Prostate gland (tissue), 2 donors: ENCODE data around the gene TNFRSF6B. TPM values are rescaled to one million over a fixed set of nuclear protein-coding genes. Genes with fewer than 3 reads are reported as not detected.

Experiments used
- DNase-seq: peaks from one replicate; pipeline ENCODE4 v3.0.0-alpha.2; 2019; ENCODE audit warnings: low spot score
- H3K27ac ChIP-seq, 2 donors: fragments of 200-600 bp; sonication (generic); 2 replicates each; pipeline ENCODE4 v1.5.1; 2017 to 2019
- H3K27me3 ChIP-seq: fragments of 200-600 bp; sonication (generic); replicated peaks from 2 replicates; pipeline ENCODE4 v1.5.1; 2019; ENCODE audit not compliant: insufficient read depth
- H3K36me3 ChIP-seq, 2 donors: fragments of 200-600 bp; sonication (generic); 1 replicate in 1 of 2; 2 replicates in 1 of 2; pipeline versions ENCODE4 v1.5.1 to v1.8.1; 2017 to 2019
- H3K4me1 ChIP-seq: fragments of 200-600 bp; sonication (generic); replicated peaks from 2 replicates; pipeline ENCODE4 v1.5.1; 2019
- H3K4me3 ChIP-seq, 2 donors: fragments of 200-600 bp; sonication (generic); 2 replicates each; pipeline ENCODE4 v1.5.1; 2017 to 2019
- H3K9me3 ChIP-seq: fragments of 200-600 bp; sonication (generic); 2 replicates; pipeline ENCODE4 v1.5.1; 2017
- CTCF ChIP-seq, 4 experiments: fragments of 200-600 bp in 2 of 4; fragments of 450-650 bp in 2 of 4; sonication (generic) in 2 of 4; IDR thresholded peaks; 1 replicate in 3 of 4; 2 replicates in 1 of 4; pipeline ENCODE4 v1.5.1; 2016 to 2019; ENCODE audit warnings: antibody characterized with exemption in 4 of 4, mild to moderate bottlenecking in 2 of 4, moderate library complexity in 2 of 4
- POLR2A ChIP-seq: fragments of 450-650 bp; IDR thresholded peaks from one replicate; pipeline ENCODE4 v1.6.1; 2016; ENCODE audit warnings: antibody characterized with exemption, mild to moderate bottlenecking
- POLR2AphosphoS5 ChIP-seq: sonication (generic); formaldehyde crosslinking; IDR thresholded peaks from one replicate; pipeline ENCODE4 v1.6.1; 2017; ENCODE audit warnings: antibody characterized with exemption
- WGBS: methylation state at CpG from one replicate; pipeline ENCODE4 v1.1.5; 2018; 5-methylcytosine and 5-hydroxymethylcytosine counted together
- intact Hi-C: fragments of 100-400 bp; cut with DNase I; formaldehyde crosslinking; loops from one replicate; pipeline ENCODE4 v1.14.2; 2022
- total RNA-seq, 2 donors: library from RNA; depleted of rRNA; stranded (reverse); fragments of >200 nt; gene quantifications; one replicate each; pipeline ENCODE4 v1.1.0, GENCODE V29; 2016

The TNFRSF6B gene
- total RNA-seq, 2 donors from 2014 or later, result 6.7 to 12.2 TPM

- WGBS, result 92% methylated on average over 26 of the region's 26 CpGs
- no peaks in the 10 kb centered on the region for H3K27me3 ChIP-seq
- H3K4me3 ChIP-seq, result no peak overlapping the region
- no peak overlapping the region for H3K27ac ChIP-seq
- no peak for DNase-seq
- TF ChIP-seq POLR2A, result no peak
- TF ChIP-seq POLR2AphosphoS5, result no peak
- TF ChIP-seq CTCF (IDR thresholded peaks at IDR 0.05), result no peak
- peaks cover 5 to 9% of the 10 kb centered on the region in 2 donors for H3K36me3 ChIP-seq
- intact Hi-C loops, result no loop called here
- no peaks in the 10 kb centered on the region for H3K9me3 ChIP-seq
- H3K4me1 ChIP-seq, result peaks cover 6% of the 10 kb centered on the region
Measured at GRCh38 chr20:63663332-63664066, 33.0 kb upstream of the TNFRSF6B start.

GRCh38 chr20:63664143-63664851 lies 32.2 kb upstream of the TNFRSF6B start:
- Histone ChIP-seq H3K27me3 (no peaks in the 10 kb centered on the region), H3K27ac (no peak overlapping the region), H3K4me3 (no peak overlapping the region), H3K4me1 (peaks cover 2% of the 10 kb centered on the region), H3K36me3 (peaks cover 5 to 9% of the 10 kb centered on the region in 2 donors), H3K9me3 (no peaks in the 10 kb centered on the region)
- intact Hi-C loops, result no loop called here
- no peak for DNase-seq
- TF ChIP-seq CTCF (IDR thresholded peaks at IDR 0.05) (no peak), POLR2A (no peak), POLR2AphosphoS5 (no peak)
- WGBS, result 88% methylated on average over 16 of the region's 22 CpGs

GRCh38 chr20:63664861-63665594 lies 31.4 kb upstream of the TNFRSF6B start:
- 55% methylated on average over 16 of the region's 18 CpGs for WGBS
- Histone ChIP-seq H3K4me1 (no peaks in the 10 kb centered on the region), H3K9me3 (no peaks in the 10 kb centered on the region), H3K36me3 (peaks cover 5 to 9% of the 10 kb centered on the region in 2 donors), H3K27ac (no peak overlapping the region), H3K4me3 (no peak overlapping the region), H3K27me3 (no peaks in the 10 kb centered on the region)
- TF ChIP-seq POLR2A (no peak), CTCF (IDR thresholded peaks at IDR 0.05) (no peak), POLR2AphosphoS5 (no peak)
- intact Hi-C loops, result no loop called here
- no peak for DNase-seq

DNA sequence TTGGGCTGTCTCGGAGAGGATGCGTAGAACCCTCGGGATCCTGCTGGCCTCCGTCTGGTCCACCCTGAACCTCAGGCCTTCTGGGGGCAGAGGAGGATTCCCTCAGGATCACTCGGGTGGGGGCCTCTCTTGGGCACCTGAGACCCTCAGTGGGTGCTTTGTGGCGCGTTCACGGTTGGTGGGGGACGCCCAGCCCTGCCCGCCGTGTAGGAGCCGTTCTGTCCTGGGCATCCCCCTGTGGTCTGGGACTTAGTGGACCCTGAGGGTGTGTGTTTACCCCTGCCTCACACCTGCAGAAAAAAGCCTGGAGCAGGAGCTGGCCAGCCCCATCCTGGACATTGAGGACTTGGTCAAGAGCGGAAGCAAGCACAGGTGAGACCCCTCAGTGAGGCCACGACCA lies 30.7 kb upstream of the TNFRSF6B start:
- Histone ChIP-seq H3K27ac (no peak overlapping the region), H3K27me3 (no peaks in the 10 kb centered on the region), H3K4me3 (no peak overlapping the region), H3K4me1 (no peaks in the 10 kb centered on the region), H3K36me3 (peaks cover 5 to 9% of the 10 kb centered on the region in 2 donors), H3K9me3 (no peaks in the 10 kb centered on the region)
- intact Hi-C loops, result no loop called here
- TF ChIP-seq CTCF (IDR thresholded peaks at IDR 0.05) (no peak), POLR2AphosphoS5 (no peak), POLR2A (no peak)
- 92% methylated on average over 14 of the region's 14 CpGs for WGBS
- DNase-seq, result no peak
